Measurements from ENCODE around the gene RSU1. TPM values are rescaled to one million over a fixed set of nuclear protein-coding genes. Genes with fewer than 3 reads are reported as not detected.

Gene RSU1
- total RNA-seq, 1 experiment from 2014 or later: 29.5 TPM

- Histone ChIP-seq H3K36me3 (ENCODE audit: control insufficient read depth in 1 of 2, insufficient read depth in 2 of 2, low read length in 2 of 2) (no peaks in the 10 kb centered on the region), H3K9ac (ENCODE audit: low read length) (no peak overlapping the region), H4K20me1 (ENCODE audit: insufficient read depth) (no peaks in the 10 kb centered on the region), H3K4me1 (ENCODE audit: control insufficient read depth in 1 of 2, insufficient read depth in 2 of 2, low read length in 2 of 2) (no peaks in the 10 kb centered on the region), H3K9me2 (ENCODE audit: insufficient read depth) (no peaks in the 10 kb centered on the region), H3K27ac (ENCODE audit: low read depth, low read length) (no peak overlapping the region), H3K4me3 (replicated peaks in 1 of 2; ENCODE audit: low read depth in 1 of 2, low read length in 2 of 2) (no peak overlapping the region), H3K4me2 (ENCODE audit: low read length) (no peak overlapping the region), H3K79me2 (ENCODE audit: insufficient read depth, low read length) (no peaks in the 10 kb centered on the region), H3K9me3 (ENCODE audit: control insufficient read depth in 1 of 2, insufficient read depth in 1 of 2, low read depth in 1 of 2, low read length in 2 of 2) (no peaks in the 10 kb centered on the region), H2AFZ (ENCODE audit: low read depth, low read length, poor library complexity, severe bottlenecking) (no peak overlapping the region), H3K27me3 (ENCODE audit: insufficient read depth, low read length) (no peaks in the 10 kb centered on the region)
- no peak for DNase-seq (ENCODE audit: low read depth, low spot score)
- no peak for TF ChIP-seq EZH2phosphoT487 (IDR thresholded peaks at IDR 0.05; ENCODE audit: borderline replicate concordance)
- no peak for TF ChIP-seq TCF7L2 (IDR thresholded peaks at IDR 0.05; ENCODE audit: borderline replicate concordance, extremely low read depth, insufficient read depth, insufficient read length)
- BruUV-seq (replicated peaks): no TSS peak
- intact Hi-C loops (cut with micrococcal nuclease): no loop called here
- no peak for ATAC-seq
- ChIA-PET CTCF (no interaction called here), RAD21 (ENCODE audit: low non-redundant PET in 1 of 2, low total read pairs in 2 of 2, uncharacterized antibody in 2 of 2, unreplicated experiment in 2 of 2) (no interaction called here), POLR2A (no interaction called here)
These were observed 143.8 kb downstream of the RSU1 start for GRCh38 chr10:16673443-16673842.

DNA sequence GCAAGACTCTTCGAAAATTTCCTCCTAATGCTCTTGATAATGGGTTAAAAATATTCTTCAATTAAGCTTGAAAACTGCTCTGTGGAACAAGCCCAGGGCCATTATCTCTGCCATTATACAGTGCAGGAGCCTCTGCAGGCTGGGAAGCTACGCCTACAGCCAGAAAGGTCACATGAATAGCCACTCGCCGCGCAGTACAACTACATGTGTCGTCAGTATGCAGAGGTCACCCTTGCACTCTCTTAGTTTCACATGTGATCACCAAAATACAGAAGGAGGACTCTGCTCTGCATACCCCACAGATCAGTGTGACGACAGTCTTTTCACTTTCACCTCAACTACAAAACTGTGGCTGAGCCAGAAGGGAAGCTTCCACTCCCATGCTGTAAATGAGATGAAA, 153.8 kb downstream of the RSU1 start:
- no peaks in the 10 kb centered on the region for H4K20me1 ChIP-seq (ENCODE audit: insufficient read depth)
- POLR2A ChIA-PET: no interaction called here
- no peak for TF ChIP-seq EZH2phosphoT487 (IDR thresholded peaks at IDR 0.05; ENCODE audit: borderline replicate concordance)
- TF ChIP-seq ZFX (IDR thresholded peaks at IDR 0.05): no peak
- TF ChIP-seq ELF1 (IDR thresholded peaks at IDR 0.05; ENCODE audit: borderline replicate concordance, low read depth): no peak
- no peak for TF ChIP-seq SP1 (IDR thresholded peaks at IDR 0.05; ENCODE audit: low read depth)
- TF ChIP-seq, protein P1, sequence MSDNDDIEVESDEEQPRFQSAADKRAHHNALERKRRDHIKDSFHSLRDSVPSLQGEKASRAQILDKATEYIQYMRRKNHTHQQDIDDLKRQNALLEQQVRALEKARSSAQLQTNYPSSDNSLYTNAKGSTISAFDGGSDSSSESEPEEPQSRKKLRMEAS (IDR thresholded peaks at IDR 0.05): no peak
- no peak for TF ChIP-seq POLR2AphosphoS5 (IDR thresholded peaks at IDR 0.05; ENCODE audit: low read depth, low read length)
- TF ChIP-seq REST (IDR thresholded peaks at IDR 0.05; ENCODE audit: low read depth): no peak
- no peak for TF ChIP-seq YY1 (IDR thresholded peaks at IDR 0.05; ENCODE audit: extremely low read depth, insufficient replicate concordance, low read depth, low read length)
- TF ChIP-seq JUND (IDR thresholded peaks at IDR 0.05): no peak
- TF ChIP-seq FOSL1 (IDR thresholded peaks at IDR 0.05; ENCODE audit: low read depth): no peak
- H3K9ac ChIP-seq (ENCODE audit: low read length): no peak overlapping the region
- no peak overlapping the region for H3K4me2 ChIP-seq (ENCODE audit: low read length)
- no peaks in the 10 kb centered on the region for H3K4me1 ChIP-seq (ENCODE audit: control insufficient read depth in 1 of 2, insufficient read depth in 2 of 2, low read length in 2 of 2)
- CTCF ChIA-PET: no interaction called here
- no TSS peak for BruUV-seq (replicated peaks)
- H3K9me2 ChIP-seq (ENCODE audit: insufficient read depth): no peaks in the 10 kb centered on the region
- no peaks in the 10 kb centered on the region for H3K9me3 ChIP-seq (ENCODE audit: control insufficient read depth in 1 of 2, insufficient read depth in 1 of 2, low read depth in 1 of 2, low read length in 2 of 2)
- no peak overlapping the region for H2AFZ ChIP-seq (ENCODE audit: low read depth, low read length, poor library complexity, severe bottlenecking)
- no peaks in the 10 kb centered on the region for H3K27me3 ChIP-seq (ENCODE audit: insufficient read depth, low read length)
- H3K27ac ChIP-seq (ENCODE audit: low read depth, low read length): no peak overlapping the region
- ATAC-seq (no peak), DNase-seq (ENCODE audit: low read depth, low spot score) (no peak)
- RAD21 ChIA-PET (ENCODE audit: low non-redundant PET in 1 of 2, low total read pairs in 2 of 2, uncharacterized antibody in 2 of 2, unreplicated experiment in 2 of 2): no interaction called here
- intact Hi-C loops (cut with micrococcal nuclease): no loop called here
- H3K79me2 ChIP-seq (ENCODE audit: insufficient read depth, low read length): no peaks in the 10 kb centered on the region
- no peaks in the 10 kb centered on the region for H3K36me3 ChIP-seq (ENCODE audit: control insufficient read depth in 1 of 2, insufficient read depth in 2 of 2, low read length in 2 of 2)
- no peak overlapping the region for H3K4me3 ChIP-seq (replicated peaks in 1 of 2; ENCODE audit: low read depth in 1 of 2, low read length in 2 of 2)
